Skin of body (tissue), 2 donors: Measurements from ENCODE around the gene FCRL1. TPM values are rescaled to one million over a fixed set of nuclear protein-coding genes. Genes with fewer than 3 reads are reported as not detected.

Experiments
- DNase-seq: peaks from one replicate; lab custom pipeline; 2025; lab: John Stamatoyannopoulos, UW
- total RNA-seq: library from RNA; depleted of rRNA; stranded (reverse); fragments of >200 nt; gene quantifications from one replicate; pipeline ENCODE4 v1.2.3, GENCODE V29; 2014

Gene FCRL1
- total RNA-seq, 1 donor from 2014 or later = 0.39 TPM

DNA sequence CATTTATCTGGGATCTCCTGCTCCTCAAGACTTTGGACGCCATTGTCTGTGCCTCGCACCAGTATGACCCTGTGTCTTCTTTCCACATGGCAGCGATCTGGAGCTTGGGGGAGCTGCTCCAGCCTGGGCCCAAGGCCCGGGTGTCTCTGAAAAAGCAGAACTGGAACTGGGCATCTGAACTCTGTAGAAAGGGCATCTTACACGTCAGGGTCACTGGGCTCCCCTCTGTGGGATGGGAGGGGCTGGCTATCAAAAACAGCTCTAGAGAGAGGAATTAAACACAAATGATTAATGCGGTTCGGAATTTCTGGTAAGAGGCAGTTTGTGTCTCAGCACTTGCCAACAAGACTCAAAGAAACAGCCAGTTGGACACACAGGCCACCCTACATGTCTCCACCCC is 16.1 kb downstream of the FCRL1 start:
- no peak for DNase-seq

DNA sequence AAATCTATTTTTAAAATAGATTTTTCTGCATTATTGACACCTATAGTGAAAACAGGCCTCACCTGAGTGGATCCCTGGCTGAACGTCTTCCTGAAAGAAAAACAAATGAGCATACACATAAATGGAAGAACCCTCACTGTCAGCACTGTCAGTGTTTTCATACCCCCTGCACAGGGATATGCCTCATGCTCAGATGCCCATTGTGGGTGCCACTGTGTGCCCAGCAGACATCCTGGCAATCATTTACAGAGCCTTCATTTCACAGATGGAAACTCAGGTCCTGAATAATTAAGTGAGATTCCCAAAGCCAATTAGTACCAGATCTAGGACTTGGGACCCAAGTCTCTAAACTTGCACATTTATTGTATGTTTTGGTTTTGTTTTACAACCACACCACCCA is 19.9 kb downstream of the FCRL1 start:
- DNase-seq = no peak

DNA sequence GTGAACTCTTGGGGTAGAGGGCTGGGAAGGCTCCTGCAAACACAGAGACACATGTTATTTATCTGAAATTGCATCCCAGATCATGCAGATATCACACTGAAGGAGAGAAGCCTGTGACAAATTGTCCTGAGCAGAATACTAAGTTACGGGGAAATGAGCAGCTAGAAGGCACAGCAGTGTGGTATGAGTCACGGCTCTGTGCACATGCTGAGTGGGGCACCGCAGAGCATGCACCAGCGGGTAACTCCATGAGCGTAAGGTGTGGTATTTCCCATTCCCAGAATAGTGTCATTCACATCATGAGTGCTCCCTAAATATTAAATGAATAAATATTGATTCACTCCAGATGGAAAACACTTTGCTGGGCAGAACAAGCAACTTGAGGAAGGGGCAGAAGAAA is 21.7 kb downstream of the FCRL1 start:
- no peak for DNase-seq

DNA sequence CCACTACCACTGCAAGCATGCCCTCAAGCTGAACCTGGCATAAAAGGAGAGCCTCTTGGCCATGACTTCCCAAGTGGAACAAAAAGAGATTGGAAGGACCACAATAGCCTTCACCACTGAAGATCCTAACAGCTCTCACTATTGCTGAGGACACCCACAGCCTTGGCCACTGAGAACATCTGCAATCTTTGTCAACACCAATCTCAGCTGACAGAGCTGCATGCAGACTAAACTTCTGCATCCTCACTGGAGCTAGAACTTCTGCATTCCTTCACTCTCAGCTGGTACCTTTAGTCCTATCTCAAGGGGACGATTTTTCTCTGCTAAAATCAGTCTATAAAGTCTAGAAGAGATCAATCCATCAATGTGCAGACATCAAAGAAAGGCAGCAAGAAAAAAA is 34.7 kb downstream of the FCRL1 start:
- DNase-seq = no peak

DNA sequence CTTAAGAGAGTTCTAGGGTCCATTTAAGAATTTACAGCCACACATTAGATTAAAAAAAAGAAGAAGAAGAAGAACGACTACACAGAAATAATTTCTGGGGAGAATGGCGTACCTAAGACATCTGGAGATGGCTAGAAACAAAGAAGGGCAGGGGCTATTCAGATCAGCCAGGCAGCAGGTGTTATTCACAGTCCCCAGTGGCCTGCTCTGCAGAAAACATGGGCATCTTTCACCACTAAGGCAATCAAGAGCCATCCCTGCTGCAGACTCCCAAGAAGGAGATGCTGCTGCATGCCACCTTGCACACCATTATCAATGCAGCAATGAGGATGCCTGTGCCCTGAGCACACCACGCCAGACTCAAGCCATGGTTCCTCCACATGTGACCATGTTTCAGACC is 35.1 kb downstream of the FCRL1 start:
- no peak for DNase-seq

DNA sequence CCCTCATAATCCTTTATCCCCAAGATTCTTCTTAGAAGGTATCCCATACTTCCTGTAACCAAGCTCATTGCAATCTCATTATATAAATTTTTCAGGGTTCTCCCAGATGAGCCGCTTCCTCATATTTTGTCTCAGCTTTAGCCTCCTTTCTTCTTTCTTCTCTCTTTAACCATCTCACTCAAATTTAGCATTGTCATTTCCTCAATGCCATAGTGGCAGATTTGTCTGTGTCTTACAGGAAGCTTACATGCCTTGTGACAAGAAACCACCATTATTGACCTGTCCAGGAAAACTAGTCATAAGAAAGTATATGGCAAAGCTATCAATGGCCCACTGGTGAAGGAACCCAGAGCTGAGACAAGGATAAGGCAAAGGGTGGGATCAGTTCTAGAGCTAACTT is 37.0 kb downstream of the FCRL1 start:
- DNase-seq = no peak

DNA sequence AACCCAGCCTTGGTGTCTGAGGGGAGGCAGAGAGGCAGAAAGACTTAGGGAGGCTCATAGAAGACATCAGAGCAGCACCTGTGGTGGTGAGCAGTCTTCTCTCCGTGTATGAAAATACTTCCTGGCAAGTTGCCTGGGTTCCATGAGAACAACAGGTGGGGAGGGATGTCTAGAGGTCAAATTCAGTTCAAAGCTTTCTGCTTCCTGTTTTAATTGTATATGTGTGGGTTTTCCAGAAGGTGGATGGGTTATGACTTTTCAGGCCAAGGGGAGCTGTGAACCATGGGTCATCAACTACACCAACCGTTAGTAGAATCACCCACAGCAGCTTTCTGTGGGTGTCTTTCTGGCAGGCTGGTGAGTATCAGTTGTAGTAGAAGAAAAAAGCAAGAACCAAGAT is 38.9 kb downstream of the FCRL1 start:
- DNase-seq = no peak

DNA sequence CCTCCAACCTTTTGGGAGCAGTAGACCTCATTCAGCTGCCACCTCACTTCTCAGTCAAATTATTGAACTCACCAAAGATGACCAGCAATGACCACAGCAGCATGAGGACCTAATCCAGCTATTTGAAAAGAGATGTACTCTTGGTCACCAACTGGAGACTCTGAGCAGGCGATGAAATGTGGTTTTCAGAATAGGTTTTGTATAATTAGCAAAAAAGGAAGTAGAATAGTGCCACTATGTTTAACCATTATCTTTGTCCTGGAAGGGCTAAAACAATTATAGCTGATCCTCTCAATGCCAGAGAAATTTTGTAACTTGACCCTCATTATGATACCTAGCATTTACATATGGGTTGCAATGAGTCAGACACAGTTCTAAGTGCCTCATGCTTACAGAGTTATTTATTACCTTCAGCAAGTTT is 42.9 kb downstream of the FCRL1 start, which contains the start of gene FCRL2:
TSS of gene FCRL2 (minus strand) at position 162 of the 421 bp plus-strand sequence. CDS start at position 103, 59 bp downstream.
- no peak for DNase-seq

DNA sequence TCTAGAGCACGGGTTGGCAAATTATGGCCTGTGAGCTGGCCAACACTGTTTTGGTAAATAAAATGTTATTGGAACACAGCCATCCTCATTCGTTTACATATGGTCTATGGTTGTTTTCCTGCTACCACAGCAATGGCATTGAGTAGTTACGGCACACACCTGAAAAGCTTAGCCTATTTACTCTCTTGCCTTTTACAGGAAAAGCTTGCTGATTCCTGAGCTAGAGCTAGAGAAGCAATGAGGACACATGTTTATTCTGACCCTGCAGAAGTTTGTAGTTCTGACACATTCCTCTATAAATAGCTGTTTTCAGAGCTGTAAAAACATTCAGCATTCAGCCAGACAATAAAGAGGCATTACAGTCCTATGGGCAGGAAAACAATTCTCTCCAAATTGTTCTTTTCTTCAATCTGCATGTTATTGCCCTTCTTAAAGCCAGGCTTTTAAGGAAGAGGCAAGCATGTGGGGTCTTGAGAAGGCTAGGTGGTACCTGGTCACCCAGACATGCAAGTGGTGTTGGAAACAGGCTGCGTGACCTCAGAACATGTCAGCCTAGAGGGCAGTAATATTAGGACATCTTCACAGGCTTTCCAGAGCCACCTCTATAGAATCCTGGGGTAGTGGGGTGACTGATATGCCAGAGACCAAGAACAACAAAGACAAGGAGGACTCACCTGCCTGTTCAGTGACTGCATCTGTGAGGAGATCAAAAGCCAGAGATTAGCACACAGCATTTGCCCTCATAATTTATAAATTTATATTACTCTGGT is 44.6 kb downstream of the FCRL1 start:
- DNase-seq = no peak

DNA sequence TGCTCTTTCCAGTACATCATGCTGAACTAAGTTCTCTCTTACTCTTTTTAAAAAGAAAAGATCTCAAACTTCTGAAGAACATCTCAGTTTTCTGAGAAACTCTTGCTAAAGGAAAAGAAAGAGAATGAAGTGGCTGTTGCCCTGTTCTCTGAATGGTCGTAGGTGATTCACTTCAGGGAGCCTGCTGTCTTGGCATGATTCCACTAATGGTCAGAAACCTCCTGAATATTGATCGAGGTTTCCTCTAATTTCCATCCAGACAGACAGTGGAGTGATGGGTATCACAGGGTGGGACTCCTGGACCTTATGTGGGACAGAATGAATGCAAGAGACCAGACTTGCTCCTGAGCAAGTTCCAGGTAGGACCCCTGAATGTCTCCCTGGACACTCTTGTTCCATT is 45.5 kb downstream of the FCRL1 start:
- DNase-seq = no peak

DNA sequence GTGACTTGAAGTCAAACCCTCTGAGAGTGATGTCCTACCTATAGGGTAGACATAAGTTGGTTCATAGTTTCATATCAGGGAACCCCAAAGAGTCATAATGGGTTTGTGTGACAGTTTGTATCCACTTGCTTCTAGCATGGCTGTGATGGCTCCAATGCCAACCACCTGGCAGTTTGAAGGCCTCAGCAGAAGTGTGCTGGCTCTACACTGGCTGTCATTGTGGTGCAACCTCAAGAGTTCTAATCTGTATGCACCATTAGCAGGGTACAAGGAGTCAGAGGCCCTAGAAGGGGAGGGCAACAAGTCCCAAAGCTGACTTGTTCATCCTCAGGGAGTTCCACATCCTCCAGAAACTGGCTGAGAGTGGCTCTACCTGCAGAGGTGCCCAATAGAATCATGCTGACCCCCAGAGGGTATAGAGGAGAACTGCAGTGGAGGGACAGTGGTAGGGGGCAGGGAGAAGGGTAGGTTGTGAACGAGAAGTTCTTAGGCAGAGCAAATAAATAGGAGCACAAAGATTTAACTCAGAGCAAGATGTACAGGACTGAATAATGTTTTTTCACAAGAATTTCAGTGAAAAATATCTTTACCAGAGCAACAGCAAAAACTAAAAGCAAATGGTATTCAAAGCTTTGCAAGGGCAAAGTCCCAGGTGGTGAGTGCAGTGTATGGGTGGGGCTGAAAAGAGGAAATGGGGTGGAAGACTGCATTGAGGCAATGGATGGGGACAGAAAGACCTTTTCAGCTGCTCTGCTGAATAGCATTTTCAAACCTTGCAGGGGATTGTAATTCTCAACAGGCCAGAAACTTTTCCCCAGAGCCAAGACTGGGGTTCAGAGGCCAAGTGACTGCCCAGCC is 46.2 kb downstream of the FCRL1 start:
- no peak for DNase-seq

DNA sequence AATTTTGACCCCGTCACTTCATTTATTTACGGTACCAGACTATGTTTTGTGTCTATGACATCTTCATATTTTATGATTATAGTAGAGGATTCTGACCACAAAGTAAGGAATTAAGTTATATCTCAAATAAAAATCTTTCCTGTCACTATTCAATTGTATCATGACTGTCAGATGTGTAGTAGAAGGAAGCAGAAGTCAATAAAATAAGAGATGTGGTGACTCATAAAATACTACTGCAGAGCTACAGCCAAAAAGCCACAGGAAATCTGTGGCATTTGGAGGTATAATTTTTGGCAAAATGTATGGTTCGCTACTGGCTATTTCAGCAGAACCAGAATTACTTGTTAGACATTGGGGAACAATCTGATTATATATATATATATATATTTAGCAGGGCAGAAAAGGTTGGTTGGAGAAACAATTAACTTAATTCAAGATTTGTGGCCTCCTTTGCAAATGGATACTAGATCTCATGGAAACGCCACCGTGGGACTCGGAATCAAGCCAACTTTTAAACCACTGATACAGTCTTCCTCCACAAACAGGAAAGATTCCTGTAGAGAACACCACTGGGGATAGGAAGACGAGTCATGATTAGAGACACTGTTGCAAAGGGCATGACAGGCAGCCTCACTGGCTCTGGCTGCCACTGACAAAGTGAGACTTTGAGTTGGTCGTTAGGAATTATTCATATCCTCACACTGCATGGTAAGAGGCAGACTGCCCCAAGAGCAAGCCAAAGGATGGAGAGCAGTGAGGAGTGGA is 48.1 kb downstream of the FCRL1 start:
- DNase-seq = no peak

DNA sequence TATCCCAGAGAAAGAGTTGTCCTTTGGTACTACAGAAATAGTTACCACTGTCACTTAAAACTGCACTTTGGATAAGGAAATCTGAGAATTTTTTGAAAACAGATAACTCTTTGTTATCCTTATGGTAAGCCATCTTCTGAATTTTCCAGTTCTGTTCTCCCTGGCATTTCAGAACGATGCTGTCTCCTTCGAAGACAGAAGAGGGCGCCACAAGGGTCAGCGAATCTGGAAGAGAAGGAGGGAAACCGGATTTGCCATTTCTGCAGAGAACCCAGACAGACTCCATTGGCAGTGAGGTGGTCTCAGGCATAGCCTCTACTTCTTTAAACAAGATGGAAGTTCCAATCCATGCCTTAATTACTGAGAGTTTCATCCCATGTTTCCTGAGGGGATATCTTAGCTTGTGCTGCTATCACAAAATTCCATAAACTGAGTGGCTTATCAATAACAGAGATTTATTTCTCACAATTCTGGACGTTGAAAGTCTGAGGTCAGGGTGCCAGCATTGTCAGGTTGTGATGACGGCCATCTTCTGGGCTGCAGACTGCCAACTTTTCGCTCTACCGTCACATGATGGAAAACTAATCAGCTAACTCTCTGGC is 49.4 kb downstream of the FCRL1 start:
- DNase-seq = no peak

DNA sequence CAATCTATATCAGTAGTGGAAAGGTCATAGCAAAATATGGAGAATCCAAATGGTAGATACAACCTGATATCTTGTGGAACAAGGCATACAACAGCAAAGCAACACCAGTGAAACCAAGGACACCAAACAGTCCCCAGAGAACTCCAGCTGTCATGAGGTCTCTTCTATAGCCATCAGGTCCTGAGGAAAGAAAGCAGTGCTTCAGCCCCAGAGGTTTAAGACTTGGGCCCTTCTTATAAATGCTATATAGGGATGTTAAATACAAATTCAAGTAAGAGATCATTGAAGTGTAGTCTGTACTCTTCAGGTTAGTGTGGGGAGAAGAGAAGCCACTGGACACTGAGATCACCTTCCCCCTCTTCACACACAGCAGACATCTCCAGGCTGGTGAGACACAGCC is 53.1 kb downstream of the FCRL1 start:
- no peak for DNase-seq

DNA sequence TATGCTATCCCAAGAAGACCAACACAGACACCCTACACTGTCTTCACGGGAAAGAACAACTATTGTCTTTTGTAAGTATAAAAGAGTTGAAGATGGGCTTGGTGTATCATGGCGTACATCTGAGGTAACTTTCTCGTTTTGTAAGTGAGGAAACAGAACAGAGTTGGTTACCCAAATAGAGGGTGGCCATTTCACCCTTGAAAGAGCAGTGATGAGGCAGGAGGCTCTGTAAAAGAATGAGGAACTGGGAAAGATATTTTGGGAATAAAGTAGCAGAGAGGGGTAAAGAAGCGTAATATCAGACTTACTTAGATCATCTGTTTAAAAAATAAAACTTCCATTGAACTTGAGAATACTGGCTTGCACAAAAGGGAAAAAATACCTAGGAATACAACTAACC is 61.9 kb downstream of the FCRL1 start:
- no peak for DNase-seq

DNA sequence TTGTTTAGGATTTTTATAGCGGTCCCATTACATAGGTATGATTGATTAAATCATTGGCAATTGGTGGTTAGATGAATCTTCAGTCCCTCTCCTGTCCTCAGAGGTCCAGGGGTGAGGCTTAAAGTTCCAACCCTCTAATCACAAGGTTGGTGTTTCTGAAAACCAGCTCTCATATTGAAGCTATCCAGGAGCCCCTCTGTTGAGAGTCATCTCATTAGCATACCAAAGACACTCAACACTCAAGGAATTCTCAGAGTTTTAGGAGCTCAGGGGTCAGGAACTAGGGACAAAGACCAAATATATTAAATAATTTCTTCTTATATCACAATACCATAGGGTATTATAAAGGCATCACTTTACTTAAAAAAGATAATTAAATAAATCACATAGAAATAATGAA is 66.3 kb downstream of the FCRL1 start:
- no peak for DNase-seq

DNA sequence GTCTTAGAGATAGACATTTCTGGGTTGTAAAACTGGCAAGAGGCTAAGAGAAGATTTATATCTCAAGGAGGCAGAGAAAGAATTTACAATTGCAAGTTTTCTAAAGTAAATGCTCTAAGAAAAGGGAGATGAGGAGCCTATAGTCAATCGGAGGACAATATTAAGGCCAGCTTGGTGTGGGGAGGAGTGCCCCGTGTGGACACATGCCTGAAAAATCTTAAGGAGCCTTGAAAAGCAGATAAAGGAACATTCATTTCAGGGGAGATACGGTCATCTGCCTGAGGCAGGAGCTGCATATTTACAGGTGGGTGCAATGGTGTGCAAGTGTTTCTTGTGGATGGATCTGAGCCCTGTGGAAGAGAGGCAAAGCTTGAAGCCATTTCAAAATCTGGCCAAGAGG is 68.6 kb downstream of the FCRL1 start:
- no peak for DNase-seq

DNA sequence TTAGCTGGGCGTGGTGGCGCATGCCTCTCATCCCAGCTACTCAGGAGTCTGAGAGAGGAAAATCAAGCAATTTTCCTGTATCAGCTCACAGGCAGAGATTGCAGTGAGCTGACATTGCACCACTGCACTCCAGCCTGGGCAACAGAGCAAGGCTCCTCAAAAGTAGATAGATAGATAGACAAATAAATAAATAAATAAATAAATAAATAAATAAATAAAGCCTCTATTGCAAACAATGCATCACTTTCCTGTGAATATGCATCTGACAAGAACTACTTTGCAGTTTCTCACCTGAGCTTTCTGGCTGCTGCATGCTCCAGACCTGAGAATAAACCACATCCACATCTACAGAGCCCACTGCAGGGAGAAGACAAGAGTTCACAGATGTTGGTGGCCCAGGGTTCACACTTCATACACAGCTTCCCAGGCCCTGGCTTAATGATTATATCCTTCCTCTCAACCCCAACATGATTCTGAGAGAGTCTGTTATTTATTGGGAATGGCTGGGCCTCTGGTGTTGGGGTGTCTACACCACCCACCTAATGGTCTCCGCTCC is 71.6 kb downstream of the FCRL1 start:
- no peak for DNase-seq
